Astrocyte of the cerebellum (primary cell): ENCODE results near the gene SGIP1.

Experiments used
- DNase-seq: peaks from one replicate; pipeline ENCODE4 v3.0.0-alpha.2; 2011; ENCODE audit warnings: low read depth
- H3K4me3 ChIP-seq: 2 replicates; pipeline ENCODE4 v1.5.1; 2011; ENCODE audit warnings: mild to moderate bottlenecking, low read depth, low read length, moderate library complexity
- in situ Hi-C: cut with HindIII; loops from 2 replicates; pipeline ENCODE4 v1.10.0; 2017; ENCODE audit warnings: low sequenced_read_pairs
- TF ChIP-seq, protein P1 (sequence below): IDR thresholded peaks from 2 replicates; pipeline ENCODE4 v1.5.1; 2012; ENCODE audit warnings: low read length, low read depth, moderate library complexity, mild to moderate bottlenecking; ENCODE audit errors: missing control alignments

Gene SGIP1

DNA sequence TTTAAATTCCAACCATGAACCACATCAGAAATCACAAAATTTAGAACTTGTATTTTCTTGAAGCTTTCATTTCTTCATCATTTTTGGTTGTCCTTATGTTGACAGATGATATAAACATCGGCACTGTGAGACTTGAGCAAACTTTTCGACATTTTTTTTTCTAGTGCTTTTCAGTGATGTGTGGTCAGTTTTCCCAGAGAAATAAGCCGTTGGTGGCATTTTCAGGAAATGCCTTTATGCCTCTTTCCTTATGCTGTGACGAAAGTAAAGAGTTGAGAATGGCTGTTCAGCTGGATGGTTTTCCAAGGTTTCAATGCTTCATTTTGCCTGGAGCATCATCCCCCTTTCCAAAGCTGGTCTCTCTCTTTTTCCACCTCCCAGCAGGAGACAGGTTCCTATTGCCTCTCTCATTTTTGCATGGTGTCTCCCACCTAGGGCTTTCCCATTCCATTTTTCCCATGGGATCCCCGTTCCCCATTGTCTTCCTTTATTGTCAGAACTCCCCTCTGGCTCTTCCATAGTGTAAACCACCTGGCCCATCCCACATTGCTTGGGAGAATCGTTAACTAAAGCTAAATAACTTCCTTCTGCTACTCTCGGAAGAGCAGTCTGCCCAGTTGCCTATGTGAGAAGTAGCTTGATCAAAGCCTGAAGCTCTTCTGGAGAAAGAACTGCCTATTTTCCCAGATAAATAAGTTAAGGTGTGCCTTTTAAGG lies 156.9 kb downstream of the SGIP1 start:
- H3K4me3 ChIP-seq, result no peak overlapping the region
- TF ChIP-seq, protein P1, sequence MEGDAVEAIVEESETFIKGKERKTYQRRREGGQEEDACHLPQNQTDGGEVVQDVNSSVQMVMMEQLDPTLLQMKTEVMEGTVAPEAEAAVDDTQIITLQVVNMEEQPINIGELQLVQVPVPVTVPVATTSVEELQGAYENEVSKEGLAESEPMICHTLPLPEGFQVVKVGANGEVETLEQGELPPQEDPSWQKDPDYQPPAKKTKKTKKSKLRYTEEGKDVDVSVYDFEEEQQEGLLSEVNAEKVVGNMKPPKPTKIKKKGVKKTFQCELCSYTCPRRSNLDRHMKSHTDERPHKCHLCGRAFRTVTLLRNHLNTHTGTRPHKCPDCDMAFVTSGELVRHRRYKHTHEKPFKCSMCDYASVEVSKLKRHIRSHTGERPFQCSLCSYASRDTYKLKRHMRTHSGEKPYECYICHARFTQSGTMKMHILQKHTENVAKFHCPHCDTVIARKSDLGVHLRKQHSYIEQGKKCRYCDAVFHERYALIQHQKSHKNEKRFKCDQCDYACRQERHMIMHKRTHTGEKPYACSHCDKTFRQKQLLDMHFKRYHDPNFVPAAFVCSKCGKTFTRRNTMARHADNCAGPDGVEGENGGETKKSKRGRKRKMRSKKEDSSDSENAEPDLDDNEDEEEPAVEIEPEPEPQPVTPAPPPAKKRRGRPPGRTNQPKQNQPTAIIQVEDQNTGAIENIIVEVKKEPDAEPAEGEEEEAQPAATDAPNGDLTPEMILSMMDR, result no peak
- no peak for DNase-seq
- in situ Hi-C loops, result no loop called here

DNA sequence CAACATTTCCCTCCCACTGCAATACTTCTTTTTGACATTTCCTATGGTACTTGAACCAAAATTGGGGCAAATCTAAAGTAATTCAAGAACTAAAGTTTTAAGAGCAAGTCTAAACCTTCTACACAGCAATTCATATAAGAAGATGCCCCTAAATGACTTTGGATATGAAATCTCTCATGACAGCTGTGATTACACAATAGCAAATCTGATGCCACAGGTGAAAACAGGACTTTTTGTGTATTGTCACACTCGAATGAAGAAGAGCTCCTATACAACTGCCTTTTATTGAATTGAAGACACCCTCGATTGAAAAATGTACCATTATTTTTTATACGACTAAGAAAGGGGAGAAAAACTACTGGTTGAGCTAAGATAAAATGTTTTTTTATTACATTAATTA lies 158.7 kb downstream of the SGIP1 start:
- in situ Hi-C loops, result no loop called here
- no peak for DNase-seq
- TF ChIP-seq, protein P1, result no peak
- no peak overlapping the region for H3K4me3 ChIP-seq

DNA sequence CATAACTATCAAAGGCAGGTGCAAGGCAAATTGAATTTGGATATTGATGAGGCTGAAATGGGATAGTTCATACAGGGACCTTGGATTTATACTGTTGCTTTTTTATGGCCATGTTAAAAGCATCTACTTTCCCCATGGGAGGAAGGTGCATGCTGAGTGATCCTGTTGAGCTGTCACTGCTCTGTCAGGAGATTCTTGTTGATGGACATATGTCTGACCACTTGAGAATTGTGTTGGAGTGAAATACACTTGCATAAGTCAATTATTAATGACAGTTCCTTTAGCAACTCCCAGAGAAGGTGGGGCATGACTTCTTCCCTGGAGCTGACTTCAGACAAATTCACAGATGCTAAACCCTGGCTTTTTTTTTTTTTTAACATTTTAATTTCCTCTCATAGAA lies 159.9 kb downstream of the SGIP1 start:
- no peak overlapping the region for H3K4me3 ChIP-seq
- in situ Hi-C loops, result no loop called here
- DNase-seq, result no peak
- TF ChIP-seq, protein P1, result no peak

DNA sequence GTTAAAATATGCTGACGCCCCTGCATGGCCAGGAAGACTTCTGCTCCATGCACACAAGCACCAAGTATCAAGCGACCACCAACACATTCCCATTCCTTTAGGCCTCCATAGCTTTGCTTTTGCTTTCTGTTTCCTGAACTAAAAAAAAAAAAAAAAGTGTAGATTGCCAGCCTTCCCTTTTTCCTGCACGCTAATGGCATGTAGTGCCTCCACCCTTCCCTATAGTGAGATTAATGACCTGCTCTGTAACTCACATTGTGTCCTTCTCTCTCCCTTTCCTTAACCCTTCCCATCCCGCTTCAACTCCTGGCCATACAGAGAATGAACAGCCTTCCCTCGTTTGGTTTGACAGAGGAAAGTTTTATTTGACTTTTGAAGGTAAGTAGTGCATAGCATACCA lies 161.2 kb downstream of the SGIP1 start:
- TF ChIP-seq, protein P1, result no peak
- H3K4me3 ChIP-seq, result no peak overlapping the region
- in situ Hi-C loops, result no loop called here
- no peak for DNase-seq

DNA sequence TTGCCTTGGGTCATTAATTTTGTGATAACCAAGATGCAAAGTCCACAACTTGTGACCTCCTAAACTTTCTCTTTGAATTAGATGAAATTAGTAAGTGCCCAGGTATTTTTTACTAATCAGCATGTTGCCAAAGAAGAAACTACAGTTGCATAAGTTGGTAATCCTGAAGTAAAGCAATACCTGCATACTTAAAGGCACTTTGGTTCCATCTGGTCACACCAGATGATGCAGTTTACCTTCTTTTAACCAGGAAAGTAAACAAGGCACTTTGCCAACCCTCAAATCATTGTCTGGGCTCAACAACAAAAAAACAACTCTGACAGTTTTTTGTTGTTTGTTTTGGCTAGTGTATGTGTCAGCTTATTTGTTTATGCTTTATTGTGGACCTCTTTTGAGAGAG lies 162.8 kb downstream of the SGIP1 start:
- TF ChIP-seq, protein P1, result no peak
- no peak for DNase-seq
- H3K4me3 ChIP-seq, result no peak overlapping the region
- in situ Hi-C loops, result no loop called here

DNA sequence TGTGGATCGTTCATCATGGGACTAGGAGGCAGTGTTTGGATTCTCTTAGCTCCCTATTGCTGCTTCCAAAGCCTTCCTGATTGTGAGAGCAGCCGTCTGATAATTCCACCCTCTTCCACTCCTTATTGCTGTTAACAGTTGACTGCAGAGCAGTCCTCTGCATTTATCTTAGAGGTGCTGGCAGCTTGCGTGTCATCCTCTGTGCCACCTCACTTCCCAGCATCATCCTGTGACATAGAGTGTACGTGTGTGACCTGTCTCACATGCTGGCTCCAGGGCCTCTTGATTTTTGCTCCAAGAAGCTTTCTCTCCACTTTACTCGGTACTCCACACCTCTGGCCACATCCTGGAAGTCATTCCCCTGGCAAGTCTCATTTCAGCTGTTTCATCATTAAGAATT lies 165.3 kb downstream of the SGIP1 start:
- in situ Hi-C loops, result no loop called here

More for the DNA sequence above, 165.3 kb downstream of the SGIP1 start:
- H3K4me3 ChIP-seq, result no peak overlapping the region
- DNase-seq, result no peak
- TF ChIP-seq, protein P1, result no peak
